ENCODE data around the gene PPP2R2D. TPM values are rescaled to one million over a fixed set of nuclear protein-coding genes. Genes with fewer than 3 reads are reported as not detected.
A peak's percentile ranks its signal among the peaks of the same experiment; 100 is the strongest.

The PPP2R2D gene
- total RNA-seq, 2 experiments from 2014 or later, result 37.4 to 38.5 TPM

GRCh38 chr10:131874991-131875451 is 25.8 kb upstream of the PPP2R2D start:
- H4K20me1 ChIP-seq (ENCODE audit: insufficient read depth, low read length), result no peaks in the 10 kb centered on the region
- no peak overlapping the region for H3K4me3 ChIP-seq (ENCODE audit: low read depth, low read length, poor library complexity, severe bottlenecking)
- ChIA-PET POLR2A (interaction anchor here (0.6 kb wide), 1 partner anchor 10 kb away, joined by 8 read pairs; no protein-coding TSS in a partner anchor), CTCF (ENCODE audit: unreplicated experiment) (interaction anchor here (0.6 kb wide), 1 partner anchor 1820 kb away, joined by 3 read pairs; no protein-coding TSS in a partner anchor)
- no peaks in the 10 kb centered on the region for H3K79me2 ChIP-seq (ENCODE audit: insufficient read depth, low read depth, low read length)
- intact Hi-C loops (cut with micrococcal nuclease; ENCODE audit: unreplicated experiment), result loop anchor here (1.0 to 5.0 kb wide), 2 partner anchors 421 to 1683 kb away; no protein-coding TSS in a partner anchor
- peak overlapping the region; percentile 37; the same call in 1 of the 2 replicates for H2AFZ ChIP-seq (ENCODE audit: low read length)
- no peaks in the 10 kb centered on the region for H3K9me3 ChIP-seq (ENCODE audit: low read length)
- BruUV-seq (replicated peaks), result no TSS peak
- no peaks in the 10 kb centered on the region for H3K36me3 ChIP-seq (ENCODE audit: insufficient read depth, low read length)
- H3K9me2 ChIP-seq (ENCODE audit: insufficient read depth, low read length), result no peaks in the 10 kb centered on the region
- TF ChIP-seq CTCF (conservative IDR thresholded peaks at IDR 0.05; ENCODE audit: low read length) (peak; percentile 83), EZH2phosphoT487 (IDR thresholded peaks at IDR 0.05; ENCODE audit: borderline replicate concordance, low read depth, low read length) (no peak)
- no peak overlapping the region for H3K27ac ChIP-seq (ENCODE audit: low read depth, low read length, poor library complexity, severe bottlenecking)
- peak; percentile 80 for DNase-seq (ENCODE audit: low spot score)
- H3K4me1 ChIP-seq (ENCODE audit: insufficient read depth, low read length, poor library complexity, severe bottlenecking), result no peaks in the 10 kb centered on the region
- H3K4me2 ChIP-seq (ENCODE audit: low read length), result peak overlapping the region; percentile 24; the same call in 1 of the 2 replicates

GRCh38 chr10:131875501-131875900 is 25.3 kb upstream of the PPP2R2D start:
- POLR2A ChIA-PET, result no interaction called here
- H3K4me1 ChIP-seq (ENCODE audit: insufficient read depth, low read length, poor library complexity, severe bottlenecking), result no peaks in the 10 kb centered on the region

More at GRCh38 chr10:131875501-131875900, 25.3 kb upstream of the PPP2R2D start:
- Histone ChIP-seq H3K4me3 (ENCODE audit: low read depth, low read length, poor library complexity, severe bottlenecking) (no peak overlapping the region), H3K27ac (ENCODE audit: low read depth, low read length, poor library complexity, severe bottlenecking) (no peak overlapping the region), H3K9me2 (ENCODE audit: insufficient read depth, low read length) (no peaks in the 10 kb centered on the region), H3K36me3 (ENCODE audit: insufficient read depth, low read length) (no peaks in the 10 kb centered on the region), H3K79me2 (ENCODE audit: insufficient read depth, low read depth, low read length) (no peaks in the 10 kb centered on the region), H4K20me1 (ENCODE audit: insufficient read depth, low read length) (no peaks in the 10 kb centered on the region), H3K4me2 (ENCODE audit: low read length) (0 out of 2 replicates have a peak overlapping the region, but pooled peaks have one; percentile 24), H3K9me3 (ENCODE audit: low read length) (no peaks in the 10 kb centered on the region), H2AFZ (ENCODE audit: low read length) (peak overlapping the region; percentile 37; the same call in 1 of the 2 replicates)
- DNase-seq (ENCODE audit: low spot score), result no peak
- intact Hi-C loops (cut with micrococcal nuclease; ENCODE audit: unreplicated experiment), result loop anchor here (1.0 to 5.0 kb wide), 2 partner anchors 421 to 1683 kb away; no protein-coding TSS in a partner anchor
- BruUV-seq (replicated peaks), result no TSS peak
- TF ChIP-seq CTCF (conservative IDR thresholded peaks at IDR 0.05; ENCODE audit: low read length) (no peak), EZH2phosphoT487 (IDR thresholded peaks at IDR 0.05; ENCODE audit: borderline replicate concordance, low read depth, low read length) (no peak)
- CTCF ChIA-PET (ENCODE audit: unreplicated experiment), result interaction anchor here (0.6 kb wide), 1 partner anchor 1821 kb away, joined by 3 read pairs; no protein-coding TSS in a partner anchor

Data from OCI-LY7 (cell line).